Activated gamma-delta T cell (primary cell): Measurements from ENCODE around the gene STAT1.

Source experiments
- DNase-seq: peaks from one replicate; lab custom pipeline; 2025; lab: John Stamatoyannopoulos, UW

STAT1 gene

GRCh38 chr2:191031256-191031655 is 17.3 kb upstream of the STAT1 start:
- no peak for DNase-seq

- no peak for DNase-seq
Observed at GRCh38 chr2:191030521-191031154, 16.7 kb upstream of the STAT1 start.

GRCh38 chr2:191029280-191029950 is 15.4 kb upstream of the STAT1 start:
- no peak for DNase-seq

GRCh38 chr2:191026377-191026776 is 12.4 kb upstream of the STAT1 start:
- no peak for DNase-seq

- DNase-seq: no peak
Observed at GRCh38 chr2:191025135-191025534, 11.2 kb upstream of the STAT1 start.

- no peak for DNase-seq
Observed at GRCh38 chr2:191023235-191023679, 9.3 kb upstream of the STAT1 start.

GRCh38 chr2:191020742-191021381 is 6.9 kb upstream of the STAT1 start:
- DNase-seq: no peak

- peak; percentile 89 for DNase-seq
Observed at GRCh38 chr2:191020221-191020741, 6.3 kb upstream of the STAT1 start.

GRCh38 chr2:191019376-191019775 is 5.4 kb upstream of the STAT1 start:
- DNase-seq: no peak

GRCh38 chr2:191018643-191019119 is 4.7 kb upstream of the STAT1 start:
- no peak for DNase-seq

GRCh38 chr2:191018048-191018447 is 4.1 kb upstream of the STAT1 start:
- DNase-seq: no peak

GRCh38 chr2:191015831-191016230 is 1.9 kb upstream of the STAT1 start:
- DNase-seq: no peak

- no peak for DNase-seq
Observed at GRCh38 chr2:191015239-191015638, 1.3 kb upstream of the STAT1 start.

GRCh38 chr2:191014653-191015020 is 666 bp upstream of the STAT1 start:
- no peak for DNase-seq

- DNase-seq: no peak
Observed at GRCh38 chr2:191013682-191013931, 364 bp downstream of the STAT1 start.

GRCh38 chr2:191012845-191013681 is 908 bp downstream of the STAT1 start:
- no peak for DNase-seq

- no peak for DNase-seq
Observed at GRCh38 chr2:191012346-191012745, 1.6 kb downstream of the STAT1 start.

- no peak for DNase-seq
Observed at GRCh38 chr2:191010887-191011885, 2.8 kb downstream of the STAT1 start.

- no peak for DNase-seq
Observed at GRCh38 chr2:191009541-191010374, 4.2 kb downstream of the STAT1 start.

GRCh38 chr2:191008286-191008685 is 5.7 kb downstream of the STAT1 start:
- DNase-seq: no peak
